Mucosa of descending colon (tissue), 3 donors: ENCODE results near the gene RFNG. TPM values are rescaled to one million over a fixed set of nuclear protein-coding genes. Genes with fewer than 3 reads are reported as not detected.

ENCODE experiments used
- ATAC-seq: fragments of 200-7000 bp; cut with Tn5 transposase; one replicate; pipeline ENCODE4 v1.9.1; 2020; ENCODE audit warnings: mild to moderate bottlenecking, moderate library complexity
- DNase-seq, 3 donors: peaks; one replicate each; pipeline ENCODE4 v3.0.0-alpha.2; 2020
- H3K36me3 ChIP-seq: fragments of 200-600 bp; one replicate; pipeline ENCODE4 v1.8.0; 2021; ENCODE audit warnings: low read depth, mild to moderate bottlenecking
- H3K4me1 ChIP-seq: fragments of 200-600 bp; one replicate; pipeline ENCODE4 v1.8.0; 2021; ENCODE audit warnings: low read depth, mild to moderate bottlenecking
- H3K4me3 ChIP-seq: fragments of 200-600 bp; one replicate; pipeline ENCODE4 v1.8.0; 2021; ENCODE audit warnings: mild to moderate bottlenecking
- H3K9me3 ChIP-seq: fragments of 200-600 bp; one replicate; pipeline ENCODE4 v1.8.0; 2021; ENCODE audit warnings: mild to moderate bottlenecking
- CTCF ChIP-seq: fragments of 200-600 bp; IDR thresholded peaks from one replicate; pipeline ENCODE4 v1.8.0; 2022; ENCODE audit warnings: antibody characterized with exemption, mild to moderate bottlenecking
- intact Hi-C, 2 donors: fragments of 100-400 bp; cut with DNase I in 1 of 2; cut with micrococcal nuclease in 1 of 2; formaldehyde crosslinking; loops; one replicate each; pipeline versions ENCODE4 v1.11.0 to v1.11.1; 2022; cut with DNase I, micrococcal nuclease
- total RNA-seq, 3 donors: library from RNA; stranded (reverse); fragmentation: NEBNext Ultra II Directional in 2 of 3; extraction: Animal tissue kit (Norgen Biotek cat#: 25700) in 2 of 3; gene quantifications; one replicate each; pipeline versions ENCODE4 v1.2.1 to v1.2.4, GENCODE V29; 2021 to 2023
- donor health status: DM: no; HTN: no; CAD: no; lungs with moderate emphysema.
- donor health status: DM: no; HTN: no; CAD: no.
- donor health status: DM: no; HTN: yes; CAD: no.

RFNG gene
- total RNA-seq, 3 donors from 2014 or later = 30.7 to 37.9 (median 30.9) TPM

GRCh38 chr17:82022981-82023446, 28.6 kb downstream of the RFNG start, which contains the start of gene LRRC45:
LRRC45 (plus strand) TSS chr17:82023305; CDS start chr17:82023644, 339 bp downstream.
- no peaks in the 10 kb centered on the region for H3K36me3 ChIP-seq
- no peak for TF ChIP-seq CTCF
- ATAC-seq = peak; percentile 90
- H3K9me3 ChIP-seq = no peaks in the 10 kb centered on the region
- DNase-seq = peak; percentile 100
- intact Hi-C loops = no loop called here
- H3K4me3 ChIP-seq = peak within 1 kb of the TSS; percentile 92
- peaks cover 26% of the 10 kb centered on the region for H3K4me1 ChIP-seq

DNA sequence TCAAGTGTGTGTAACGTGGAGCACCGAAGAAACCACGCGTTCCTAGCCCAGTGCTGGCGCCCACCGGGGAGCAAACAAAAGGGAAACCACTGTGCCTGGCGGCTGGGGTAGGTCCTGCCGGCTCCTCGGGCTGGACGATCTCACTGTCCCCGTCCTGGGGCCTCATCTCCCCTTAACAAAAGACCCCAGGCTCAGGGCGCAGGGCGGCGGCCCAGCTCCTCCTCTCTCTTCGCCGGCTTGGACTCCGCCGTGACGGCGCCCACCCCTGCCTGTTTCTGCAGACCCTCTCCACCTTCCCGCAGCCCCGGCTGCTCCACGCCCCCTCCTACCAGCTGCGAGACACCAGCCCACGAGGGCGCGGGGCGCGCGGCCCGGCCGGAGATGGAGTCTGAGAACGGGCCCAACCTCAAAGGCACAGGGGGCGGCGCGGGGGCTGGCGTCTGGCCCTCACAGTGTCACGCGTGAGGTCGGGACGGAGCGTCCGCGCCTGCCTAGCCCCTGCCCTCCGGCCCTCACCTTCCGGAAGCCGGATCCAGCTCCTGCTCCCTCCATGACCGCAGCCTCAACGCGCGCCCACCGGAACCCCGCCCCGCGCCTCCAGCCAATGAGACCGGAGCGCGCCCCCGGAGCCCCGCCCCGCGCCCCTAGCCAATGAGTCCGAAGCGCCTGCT, 29.2 kb downstream of the RFNG start, which contains the start of gene CENPX:
CENPX (minus strand) TSS at position 569 of the 671 bp plus-strand sequence; CDS start at position 552, 17 bp downstream.
- intact Hi-C loops = no loop called here
- Histone ChIP-seq H3K36me3 (no peaks in the 10 kb centered on the region), H3K9me3 (no peaks in the 10 kb centered on the region), H3K4me1 (peaks cover 26% of the 10 kb centered on the region), H3K4me3 (peak within 1 kb of the TSS; percentile 92)
- ATAC-seq (no peak), DNase-seq (no peak)
- no peak for TF ChIP-seq CTCF

- intact Hi-C loops = no loop called here
- Histone ChIP-seq H3K9me3 (no peaks in the 10 kb centered on the region), H3K36me3 (no peaks in the 10 kb centered on the region), H3K4me1 (peaks cover 26% of the 10 kb centered on the region), H3K4me3 (peak overlapping the region; percentile 92)
- ATAC-seq = peak; percentile 30
- DNase-seq = peak; percentile 61 to 80 (median 73)
- no peak for TF ChIP-seq CTCF
Observed at GRCh38 chr17:82021900-82022309, 29.7 kb downstream of the RFNG start.

DNA sequence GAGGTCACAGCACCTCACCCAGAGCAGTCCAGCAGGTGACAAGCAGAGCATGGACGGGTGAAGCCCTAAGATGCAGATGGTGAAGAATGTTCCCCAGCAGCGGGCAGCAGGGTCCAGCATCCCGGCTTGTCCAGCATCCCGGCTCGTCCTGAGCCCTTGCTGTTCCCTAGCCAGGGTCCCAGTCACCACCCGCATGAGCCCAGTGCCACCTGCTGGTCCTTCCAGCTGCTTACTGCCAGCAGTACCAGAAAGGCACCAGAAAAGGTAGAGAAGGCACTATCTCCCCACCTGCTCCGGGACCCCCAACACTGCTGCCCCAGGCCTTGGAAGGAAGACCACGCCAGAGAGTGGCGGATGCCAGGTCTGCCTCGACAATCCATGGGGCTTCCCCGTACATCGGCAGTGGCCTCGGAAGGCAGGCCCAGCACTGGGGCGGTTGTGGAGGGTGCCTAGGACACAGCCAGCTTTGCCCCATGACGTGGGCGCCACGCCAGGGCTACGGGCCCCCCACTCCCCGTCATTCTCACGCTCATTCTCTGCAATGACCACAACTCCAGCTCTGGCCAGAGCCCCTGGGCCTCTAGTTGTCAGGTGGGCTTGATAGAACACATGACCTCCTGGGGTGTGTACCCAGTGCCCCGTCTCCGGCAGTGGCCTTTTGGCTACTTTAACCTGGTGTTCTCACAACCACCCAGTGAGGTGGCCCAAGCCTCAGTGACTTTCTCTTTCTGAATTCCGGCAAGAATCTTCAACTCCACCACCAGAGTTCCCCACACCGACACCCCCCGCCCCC, 30.3 kb downstream of the RFNG start:
- H3K4me3 ChIP-seq = no peak overlapping the region
- intact Hi-C loops = no loop called here
- no peaks in the 10 kb centered on the region for H3K9me3 ChIP-seq
- peaks cover 26% of the 10 kb centered on the region for H3K4me1 ChIP-seq
- DNase-seq (peak; percentile 80 to 85 (median 81)), ATAC-seq (peak; percentile 25)
- TF ChIP-seq CTCF = peak; percentile 55
- no peaks in the 10 kb centered on the region for H3K36me3 ChIP-seq

DNA sequence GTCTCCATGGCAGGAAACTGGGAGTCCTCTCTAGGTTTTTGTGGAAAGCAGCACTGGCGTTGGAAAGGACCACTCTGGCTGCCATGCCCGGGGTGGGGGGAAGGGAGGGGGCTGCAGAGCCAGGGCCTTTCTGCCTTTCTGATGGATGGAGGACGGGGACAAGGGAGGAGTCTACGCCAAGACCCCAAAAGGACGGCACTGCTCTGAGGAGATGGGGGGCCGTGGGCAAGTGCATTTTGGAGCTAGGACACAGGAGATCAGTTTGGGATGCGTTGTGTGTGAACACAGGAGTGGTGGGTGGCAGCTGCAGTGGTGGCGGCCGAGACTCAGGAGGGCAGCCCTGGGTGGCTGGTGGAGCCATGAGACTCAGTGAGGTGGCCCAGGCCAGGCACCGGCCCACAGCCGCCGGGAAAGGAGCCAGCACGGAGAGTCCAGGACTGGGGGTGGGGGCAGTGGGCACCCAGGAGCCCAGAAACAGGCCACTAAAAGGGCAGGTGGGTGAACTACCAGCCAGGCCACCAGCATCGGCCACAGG, 31.0 kb downstream of the RFNG start:
- Histone ChIP-seq H3K4me1 (peaks cover 26% of the 10 kb centered on the region), H3K4me3 (no peak overlapping the region), H3K9me3 (no peaks in the 10 kb centered on the region), H3K36me3 (no peaks in the 10 kb centered on the region)
- no peak for TF ChIP-seq CTCF
- intact Hi-C loops = no loop called here
- ATAC-seq (no peak), DNase-seq (no peak)
